Lung (tissue), 12 donors: ENCODE results near the gene PDHX. TPM values are rescaled to one million over a fixed set of nuclear protein-coding genes. Genes with fewer than 3 reads are reported as not detected.

Source experiments
- ATAC-seq: fragments of 200-7000 bp; cut with Tn5 transposase; one replicate; pipeline ENCODE4 v1.9.1; 2020; ENCODE audit warnings: moderate number of reproducible peaks; ENCODE audit not compliant: insufficient read depth, low FRiP score
- DNase-seq, 3 donors: peaks; one replicate each; pipeline ENCODE4 v3.0.0-alpha.2; 2013 to 2017
- H3K27ac ChIP-seq, 2 donors: one replicate each; pipeline ENCODE4 v1.5.1; 2013; ENCODE audit warnings: mild to moderate bottlenecking in 2 of 2, moderate library complexity in 2 of 2, control low read depth in 1 of 2, inconsistent platforms in 1 of 2, low read depth in 1 of 2, low read length in 1 of 2
- H3K27me3 ChIP-seq, 3 donors: one replicate each; pipeline ENCODE4 v1.5.1; 2013; ENCODE audit warnings: low read length in 2 of 3; ENCODE audit not compliant: control insufficient read depth in 3 of 3, insufficient read depth in 3 of 3
- H3K36me3 ChIP-seq, 4 donors: one replicate each; pipeline ENCODE4 v1.5.1; 2013; ENCODE audit warnings: low read length in 4 of 4, mild to moderate bottlenecking in 1 of 4, moderate library complexity in 1 of 4; ENCODE audit not compliant: control insufficient read depth in 4 of 4, insufficient read depth in 4 of 4
- H3K4me1 ChIP-seq, 5 donors: one replicate each; pipeline ENCODE4 v1.5.1; 2013; ENCODE audit warnings: low read length in 5 of 5, mild to moderate bottlenecking in 2 of 5, moderate library complexity in 1 of 5; ENCODE audit not compliant: control insufficient read depth in 5 of 5, insufficient read depth in 5 of 5
- H3K4me3 ChIP-seq: one replicate; pipeline ENCODE4 v1.5.1; 2013; ENCODE audit warnings: mild to moderate bottlenecking, control low read depth, moderate library complexity
- H3K9ac ChIP-seq, 2 donors: one replicate each; pipeline ENCODE4 v1.5.1; 2013; ENCODE audit warnings: low read length in 2 of 2, control low read depth in 1 of 2; ENCODE audit not compliant: insufficient read depth in 1 of 2
- H3K9me3 ChIP-seq, 4 donors: one replicate each; pipeline ENCODE4 v1.5.1; 2013; ENCODE audit warnings: low read length in 3 of 4, mild to moderate bottlenecking in 1 of 4, moderate library complexity in 1 of 4; ENCODE audit not compliant: control insufficient read depth in 4 of 4, insufficient read depth in 3 of 4
- CTCF ChIP-seq: IDR thresholded peaks from 2 replicates; pipeline ENCODE4 v1.5.1; 2012; ENCODE audit warnings: mild to moderate bottlenecking; ENCODE audit errors: control extremely low read depth, extremely low read depth
- WGBS, 2 donors: extraction: QIAGEN DNeasy Blood & Tissue Kit; methylation state at CpG; one replicate each; pipeline ENCODE4 v1.1.7; 2013; 5-methylcytosine and 5-hydroxymethylcytosine counted together
- polyA plus RNA-seq, 2 donors: library from polyadenylated mRNA; stranded (reverse); fragments of 200-250 nt; gene quantifications; one replicate each; pipeline ENCODE4 v1.2.1, GENCODE V29; 2013
- total RNA-seq, 2 donors: library from RNA; depleted of rRNA in 1 of 2; stranded (reverse); fragments of >200 nt in 1 of 2; gene quantifications; one replicate each; pipeline ENCODE4 v1.2.1, GENCODE V29; 2014 to 2021
- donor health status: control.
- donor health status: control.
- donor health status: Bipolar disorder and iron deficiency.
- donor health status: healthy.
- donor health status: DM: yes; HTN: yes; CAD: no.

The PDHX gene
- total and polyA plus RNA-seq, 4 donors = 18.5 to 37.5 (median 23.8) TPM

- Histone ChIP-seq H3K9me3 (peaks cover 0 to 3% (median 0%) of the 10 kb centered on the region in 4 donors), H3K4me1 (peaks cover 0 to 2% (median 0%) of the 10 kb centered on the region in 5 donors), H3K4me3 (no peak overlapping the region), H3K36me3 (peaks cover 2 to 26% (median 6%) of the 10 kb centered on the region in 4 donors), H3K27ac (no peak overlapping the region), H3K9ac (no peak overlapping the region), H3K27me3 (no peaks in the 10 kb centered on the region)
- no peak for DNase-seq
- TF ChIP-seq CTCF = no peak
- no peak for ATAC-seq
- 92 to 94% methylated on average over 3 of the region's 3 CpGs for WGBS, 2 donors
Observed at GRCh38 chr11:34907934-34908593, 8.4 kb upstream of the PDHX start.

DNA sequence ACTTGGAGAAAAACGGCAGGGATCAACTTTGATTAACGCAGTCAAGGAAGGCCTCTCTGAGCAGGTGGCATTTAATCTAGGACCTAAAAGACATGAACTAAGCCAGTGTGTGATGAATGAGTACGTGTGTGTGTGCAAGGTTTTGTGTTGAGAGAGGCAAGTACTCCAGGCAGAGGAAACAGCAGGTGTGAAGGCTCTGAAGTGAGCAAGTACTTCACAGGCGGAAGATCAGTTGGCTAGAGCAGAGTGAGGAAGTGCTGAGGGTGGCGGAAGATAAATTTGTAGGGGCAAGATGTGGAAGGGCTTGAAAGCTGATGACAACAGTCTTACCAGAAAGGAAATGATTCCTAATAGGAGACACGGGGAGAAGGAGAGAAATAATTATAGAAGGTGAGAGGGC is 7.0 kb upstream of the PDHX start:
- WGBS, 2 donors = 49 to 60% methylated on average over 6 of the region's 6 CpGs
- Histone ChIP-seq H3K4me3 (no peak overlapping the region), H3K9ac (no peak overlapping the region), H3K36me3 (peaks cover 2 to 25% (median 5%) of the 10 kb centered on the region in 4 donors), H3K27ac (peak overlapping the region in 1 of 2 donors; percentile 31), H3K9me3 (no peaks in the 10 kb centered on the region), H3K27me3 (no peaks in the 10 kb centered on the region), H3K4me1 (peaks cover 0 to 2% (median 0%) of the 10 kb centered on the region in 5 donors)
- no peak for DNase-seq
- ATAC-seq = no peak
- no peak for TF ChIP-seq CTCF

DNA sequence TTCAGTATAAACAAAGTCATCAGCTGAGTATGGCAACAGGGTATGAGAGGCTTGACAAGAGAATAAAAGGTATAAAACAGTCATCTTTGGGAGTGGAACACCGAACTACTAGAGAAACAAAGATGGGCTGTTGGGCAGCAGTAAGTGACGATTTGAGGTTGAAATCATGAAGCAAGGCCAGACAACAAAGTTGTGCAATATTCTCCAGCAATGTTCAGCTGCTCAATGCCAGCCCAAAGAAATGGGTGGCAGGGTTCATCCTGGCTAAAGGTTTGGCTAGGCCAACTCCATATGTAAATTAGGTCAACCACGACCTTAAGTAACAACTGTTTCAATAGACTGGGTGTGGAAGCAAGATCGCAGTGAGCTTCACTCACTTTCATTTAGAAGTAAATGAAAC is 6.5 kb upstream of the PDHX start:
- H3K9me3 ChIP-seq = no peaks in the 10 kb centered on the region
- whole genome bisulfite sequencing, 2 donors = 27 to 57% methylated on average over 4 of the region's 4 CpGs
- no peak overlapping the region for H3K9ac ChIP-seq
- no peak for ATAC-seq
- H3K4me1 ChIP-seq = peaks cover 0 to 2% (median 1%) of the 10 kb centered on the region in 5 donors
- no peak for TF ChIP-seq CTCF
- H3K4me3 ChIP-seq = no peak overlapping the region
- no peak overlapping the region for H3K27ac ChIP-seq
- no peaks in the 10 kb centered on the region for H3K27me3 ChIP-seq
- peaks cover 2 to 26% (median 5%) of the 10 kb centered on the region in 4 donors for H3K36me3 ChIP-seq
- no peak for DNase-seq

- WGBS, 2 donors = 96 to 100% methylated on average over 1 of the region's 1 CpG
- Histone ChIP-seq H3K27ac (no peak overlapping the region), H3K4me3 (no peak overlapping the region), H3K9ac (no peak overlapping the region), H3K27me3 (no peaks in the 10 kb centered on the region), H3K36me3 (peaks cover 2 to 26% (median 5%) of the 10 kb centered on the region in 4 donors), H3K9me3 (no peaks in the 10 kb centered on the region), H3K4me1 (peaks cover 0 to 5% (median 4%) of the 10 kb centered on the region in 5 donors)
- DNase-seq (no peak), ATAC-seq (no peak)
- TF ChIP-seq CTCF = no peak
Observed at GRCh38 chr11:34910817-34911216, 5.6 kb upstream of the PDHX start.
